ENCODE results near the gene SLC43A3.
A peak's percentile ranks its signal among the peaks of the same experiment; 100 is the strongest.
"Not testable (repeated sequence)": the region's sequence is repeated elsewhere in the genome, so short reads cannot be mapped to it uniquely, and the experiment has no call there.

The SLC43A3 gene

GRCh38 chr11:57370251-57370650 lies 56.7 kb downstream of the SLC43A3 start:
- no peak for DNase-seq (ENCODE audit: insufficient read length, low spot score)
- no peak for TF ChIP-seq CTCF (IDR thresholded peaks at IDR 0.05; ENCODE audit: insufficient read depth, missing control alignments)
- no peak for FAIRE-seq

DNA sequence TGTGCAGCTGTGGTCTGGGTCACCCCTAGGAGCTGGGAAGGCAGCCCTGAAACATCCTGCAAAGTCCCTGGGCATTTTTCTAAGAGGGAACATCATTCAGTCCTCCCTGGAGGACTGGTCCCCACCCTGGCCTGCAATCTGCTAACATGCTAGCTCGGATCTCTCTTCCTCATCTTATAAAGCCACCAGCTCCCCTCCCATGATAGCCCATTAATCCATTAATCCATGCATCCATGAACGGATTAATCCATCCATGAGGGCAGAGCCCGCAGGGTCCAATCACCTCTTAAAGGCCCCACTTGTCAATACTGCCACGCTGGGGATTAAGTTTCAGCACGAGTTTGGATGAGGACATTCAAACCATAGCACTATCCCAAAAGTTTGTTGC lies 58.1 kb downstream of the SLC43A3 start:
- TF ChIP-seq CTCF (IDR thresholded peaks at IDR 0.05; ENCODE audit: insufficient read depth, missing control alignments) = no peak
- DNase-seq (ENCODE audit: insufficient read length, low spot score) (no peak), FAIRE-seq (peak; percentile 70)

GRCh38 chr11:57368106-57368844 lies 58.6 kb downstream of the SLC43A3 start:
- no peak for FAIRE-seq
- no peak for TF ChIP-seq CTCF (IDR thresholded peaks at IDR 0.05; ENCODE audit: insufficient read depth, missing control alignments)

DNA sequence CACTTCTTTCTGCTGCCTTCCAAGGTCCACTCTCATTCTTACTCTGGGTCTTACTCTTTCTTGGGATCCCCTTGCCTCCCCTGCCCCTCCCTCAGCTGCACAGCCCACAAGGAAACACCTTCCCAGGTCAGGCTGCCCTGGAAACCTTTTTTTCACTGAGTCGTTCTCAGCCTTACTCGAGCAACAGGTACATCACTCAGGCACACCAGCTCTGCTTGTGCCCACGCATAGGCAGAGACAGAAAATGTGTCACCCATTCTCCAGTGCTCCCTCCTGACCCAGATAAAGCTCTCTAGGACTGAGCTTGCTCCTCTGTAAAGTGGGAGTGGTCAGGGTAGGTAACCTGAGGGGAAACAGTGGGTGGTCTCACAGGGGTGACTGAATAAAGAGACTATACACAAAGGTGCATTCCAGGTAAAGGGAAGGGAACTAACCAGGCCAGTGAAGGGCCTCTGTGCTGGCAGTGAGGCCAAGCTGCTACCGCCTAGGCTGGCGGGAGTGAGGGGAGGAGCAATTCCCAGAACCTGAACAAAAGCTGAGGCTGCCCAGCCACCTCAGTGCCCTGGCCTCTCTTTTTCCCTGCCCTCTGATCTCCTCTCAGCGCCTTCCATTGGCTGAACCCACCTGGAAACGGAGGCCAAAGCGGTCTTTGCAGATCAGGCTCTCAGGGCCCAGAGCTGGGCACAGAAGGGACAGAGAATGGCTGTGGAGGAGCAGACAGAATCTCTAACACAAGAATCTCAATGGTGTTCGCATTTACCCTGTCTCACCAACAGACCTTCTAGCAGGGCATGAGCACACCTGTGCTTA lies 61.9 kb downstream of the SLC43A3 start:
- no peak for TF ChIP-seq CTCF (IDR thresholded peaks at IDR 0.05; ENCODE audit: insufficient read depth, missing control alignments)
- FAIRE-seq (no peak), DNase-seq (ENCODE audit: insufficient read length, low spot score) (no peak)

More at GRCh38 chr11:57368106-57368844, 58.6 kb downstream of the SLC43A3 start:
- no peak for DNase-seq (ENCODE audit: insufficient read length, low spot score)

DNA sequence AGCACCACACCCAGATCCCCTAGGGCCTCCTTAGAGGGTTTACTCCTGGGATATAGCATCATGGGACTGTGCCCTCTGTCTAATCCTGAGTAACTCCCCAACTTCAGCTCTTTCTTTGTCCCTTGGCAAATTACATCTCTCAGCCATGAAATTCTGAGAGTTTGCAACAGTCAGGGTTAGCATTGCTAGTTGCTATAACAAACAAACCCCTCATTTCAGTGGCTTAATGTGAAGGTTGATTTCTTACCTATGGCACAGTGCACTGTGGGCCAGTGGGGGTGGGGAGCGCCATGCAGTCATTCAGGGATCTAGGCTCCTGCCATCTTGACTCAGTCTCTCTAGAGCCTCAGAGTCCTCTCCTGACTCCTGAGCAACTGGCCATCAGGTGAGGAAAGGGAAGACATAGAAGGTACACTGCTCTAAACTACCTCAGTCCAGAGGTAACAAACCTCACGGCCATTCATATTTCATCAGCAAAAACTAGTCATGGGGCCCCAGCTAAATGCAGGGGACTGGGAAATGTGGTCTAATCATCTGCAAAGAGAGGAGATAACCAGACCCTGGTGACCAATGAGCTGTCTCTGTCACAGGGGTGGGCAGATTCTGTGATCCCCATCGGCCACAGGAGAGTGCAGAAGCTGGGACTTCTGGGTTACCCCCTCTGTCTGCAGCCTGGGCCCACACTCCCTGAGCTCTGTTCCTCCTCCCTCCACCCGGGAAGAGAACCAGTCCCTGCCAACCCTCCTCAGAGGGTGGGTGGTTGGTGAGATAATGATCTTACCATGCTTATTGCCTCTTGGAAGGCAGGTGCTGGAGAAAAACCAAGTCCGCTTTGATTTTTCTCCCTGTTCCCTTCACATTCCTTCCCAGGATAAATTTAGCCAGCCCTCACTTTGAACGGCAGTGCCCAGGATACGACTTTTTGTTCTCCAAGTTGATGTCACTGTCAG lies 63.5 kb downstream of the SLC43A3 start:
- no peak for FAIRE-seq
- no peak for TF ChIP-seq CTCF (IDR thresholded peaks at IDR 0.05; ENCODE audit: insufficient read depth, missing control alignments)
- DNase-seq (ENCODE audit: insufficient read length, low spot score) = no peak

DNA sequence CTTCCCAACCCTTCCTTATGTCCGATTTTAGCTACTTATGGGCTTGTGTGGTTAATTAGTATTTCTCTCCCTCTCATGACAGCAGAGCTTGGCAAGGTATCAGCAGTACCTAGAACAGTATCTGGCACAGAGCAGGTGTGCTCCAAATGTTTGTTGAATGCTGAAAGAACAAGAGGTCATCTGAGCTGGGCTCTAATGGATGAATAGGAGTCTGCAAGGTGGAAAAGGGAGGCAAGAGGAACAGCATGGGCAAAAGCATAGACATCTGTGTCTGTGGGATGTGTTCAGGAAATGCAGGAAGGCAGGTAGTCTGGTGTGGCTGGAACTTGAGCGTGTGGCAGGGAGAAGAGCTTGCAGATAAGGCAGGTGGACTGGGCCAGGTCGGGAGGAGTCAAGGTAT lies 65.0 kb downstream of the SLC43A3 start:
- DNase-seq (ENCODE audit: insufficient read length, low spot score) (no peak), FAIRE-seq (no peak)
- TF ChIP-seq CTCF (IDR thresholded peaks at IDR 0.05; ENCODE audit: insufficient read depth, missing control alignments) = no peak

DNA sequence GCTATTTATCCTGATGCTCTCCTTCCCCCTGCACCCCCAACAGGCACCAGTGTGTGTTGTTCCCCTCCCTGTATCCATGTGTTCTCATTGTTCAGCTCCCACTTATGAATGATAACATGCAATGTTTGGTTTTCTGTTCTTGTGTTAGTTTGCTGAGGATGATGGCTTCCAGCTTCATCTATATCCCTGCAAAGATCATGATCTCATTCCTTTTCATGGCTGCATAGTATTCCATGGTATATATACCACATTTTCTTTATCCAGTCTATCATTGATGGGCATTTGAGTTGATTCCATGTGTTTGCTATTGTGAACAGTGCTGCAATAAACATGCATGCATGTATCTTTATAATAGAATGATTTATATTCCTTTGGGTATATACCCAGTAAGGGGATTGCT lies 65.5 kb downstream of the SLC43A3 start:
- not testable (repeated sequence) for DNase-seq (ENCODE audit: insufficient read length, low spot score); FAIRE-seq
